Embryonic facial prominence (tissue), 1 donor: ENCODE data around the gene SRRM2.
A peak's percentile ranks its signal among the peaks of the same experiment; 100 is the strongest.

Source experiments
- DNase-seq: peaks from one replicate; pipeline ENCODE4 v3.0.0-alpha.2; 2016; ENCODE audit errors: extremely low spot score

SRRM2 gene

GRCh38 chr16:2777231-2777902, 24.9 kb downstream of the SRRM2 start, which contains the start of gene ELOB:
TSS of gene ELOB (minus strand) at chr16:2777280. CDS start at chr16:2777239, 41 bp downstream.
- DNase-seq: peak; percentile 81

DNA sequence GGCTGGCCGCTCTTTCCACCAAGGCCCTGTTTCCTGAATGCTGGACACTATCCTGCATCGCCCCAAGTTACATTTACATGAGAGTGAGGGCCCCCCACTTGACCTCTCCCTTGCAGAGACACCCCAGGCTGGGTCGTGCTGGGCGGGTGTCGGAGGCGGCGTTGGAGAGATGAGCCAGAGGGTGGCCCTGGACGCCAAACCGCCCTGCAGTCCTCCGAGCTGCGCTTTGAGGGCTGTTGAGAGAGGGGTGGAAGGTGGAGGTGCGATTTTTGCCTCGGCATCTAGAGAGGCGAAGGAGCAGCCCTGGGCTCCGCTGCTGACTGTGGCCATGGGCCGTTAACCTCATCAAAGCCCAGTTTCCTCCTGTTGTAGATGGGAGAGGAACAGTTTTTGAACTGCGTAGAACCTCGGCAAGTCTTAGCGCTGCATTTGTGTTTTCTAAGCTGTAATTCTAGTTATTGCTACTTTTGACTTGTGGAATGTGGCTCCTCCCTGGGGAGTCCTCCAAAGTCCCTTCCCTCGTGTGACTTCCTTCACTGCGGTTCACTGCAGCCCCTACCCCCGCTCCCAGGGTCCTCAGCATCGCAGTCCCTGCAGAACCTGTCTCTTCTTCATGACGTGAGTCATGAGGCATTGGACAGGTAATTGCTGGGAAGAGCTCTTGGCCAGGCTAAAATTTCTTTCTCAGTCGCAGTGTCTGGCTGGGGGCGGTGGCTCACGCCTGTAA, 25.6 kb downstream of the SRRM2 start:
- DNase-seq: no peak

DNA sequence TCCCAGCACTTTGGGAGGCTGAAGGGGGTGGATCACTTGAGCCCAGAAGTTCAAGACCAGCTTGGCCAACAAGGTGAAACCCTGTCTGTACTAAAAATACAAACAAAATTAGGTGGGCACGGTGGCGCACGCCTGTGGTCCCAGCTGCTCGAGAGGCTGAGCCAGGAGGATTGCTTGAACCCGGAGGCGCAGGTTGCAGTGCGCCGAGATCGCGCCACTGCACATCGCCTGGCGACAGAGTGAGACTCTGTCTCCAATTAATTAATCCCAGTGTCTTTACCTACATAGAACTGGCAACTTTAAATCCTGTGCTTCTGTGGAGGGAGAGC, 26.2 kb downstream of the SRRM2 start:
- DNase-seq: no peak

DNA sequence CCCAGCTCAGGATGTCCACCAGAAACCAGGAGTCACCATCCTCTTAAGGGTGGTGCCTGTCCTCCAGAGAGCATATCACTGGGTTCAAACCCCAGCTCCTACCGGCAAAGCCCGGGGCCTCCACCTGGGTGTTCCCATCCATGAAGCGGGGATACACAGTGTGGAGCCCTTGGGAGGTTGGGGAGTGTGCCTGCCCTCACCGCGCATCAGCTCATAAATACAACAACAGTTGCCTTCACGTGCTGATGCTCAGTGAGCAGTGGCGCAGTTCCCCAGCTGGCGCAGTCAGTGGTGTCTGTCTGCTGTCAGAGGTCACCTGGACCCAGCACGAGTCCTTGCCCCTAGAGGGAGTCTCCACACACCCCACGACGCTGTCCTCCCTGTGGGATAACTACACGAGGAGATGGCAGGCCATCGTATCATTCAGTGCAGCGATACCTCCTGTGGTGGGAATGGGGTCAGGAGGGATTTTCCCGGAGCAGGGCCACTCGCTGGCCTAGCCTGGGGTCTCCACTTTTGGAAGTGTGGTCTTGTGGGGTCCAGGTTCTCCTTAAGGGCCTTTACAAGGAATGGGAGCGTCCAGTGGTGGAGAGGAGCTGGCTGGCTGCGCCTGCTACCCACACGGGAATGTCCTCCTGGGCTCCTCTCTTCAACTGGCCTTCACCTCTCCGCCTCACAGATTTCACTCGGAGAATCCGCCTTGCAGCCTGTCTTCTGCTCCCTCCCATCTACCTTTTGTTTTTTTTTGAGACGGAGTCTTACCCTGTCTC, 26.9 kb downstream of the SRRM2 start:
- no peak for DNase-seq

DNA sequence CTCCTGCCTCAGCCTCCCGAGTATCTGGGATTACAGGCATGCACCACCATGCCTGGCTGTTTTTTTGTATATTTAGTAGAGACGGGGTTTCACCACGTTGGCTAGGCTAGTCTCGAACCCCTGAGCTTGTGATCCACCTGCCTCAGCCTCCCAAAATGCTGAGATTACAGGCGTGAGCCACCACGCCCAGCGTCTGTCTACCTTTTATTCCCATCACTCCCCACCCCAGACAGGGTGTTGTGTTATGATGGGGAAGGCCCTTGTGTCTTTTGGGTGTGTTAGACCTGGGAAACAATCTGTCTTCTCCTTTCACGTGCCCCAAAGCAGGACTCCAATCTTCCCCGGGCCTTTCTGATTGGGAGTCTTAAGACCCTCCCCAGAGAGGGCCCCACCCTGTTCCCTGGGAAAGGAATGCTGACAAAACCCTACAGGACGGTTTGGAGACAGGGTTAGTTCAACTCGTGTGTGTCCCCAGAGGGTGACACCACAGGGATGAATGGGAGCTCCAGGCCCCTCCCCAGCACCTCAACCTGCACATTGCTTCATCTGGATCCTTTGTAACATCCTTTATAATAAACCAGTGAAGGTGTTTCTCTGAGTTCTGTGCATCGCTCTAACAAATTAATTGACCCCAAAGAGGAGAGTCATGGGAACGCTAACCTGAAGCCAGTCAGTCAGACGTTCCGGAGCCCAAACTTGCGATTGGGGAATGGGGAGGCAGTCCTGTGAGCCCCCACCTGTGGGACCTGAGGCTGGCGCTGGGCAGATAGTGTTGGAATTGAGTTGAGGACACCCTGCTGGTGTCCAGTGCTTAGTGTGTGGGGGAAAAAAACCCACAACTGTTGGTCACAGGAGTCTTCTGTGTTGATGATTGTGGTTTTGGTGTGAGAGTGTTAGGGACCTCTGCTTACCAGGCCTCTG, 27.8 kb downstream of the SRRM2 start:
- no peak for DNase-seq

DNA sequence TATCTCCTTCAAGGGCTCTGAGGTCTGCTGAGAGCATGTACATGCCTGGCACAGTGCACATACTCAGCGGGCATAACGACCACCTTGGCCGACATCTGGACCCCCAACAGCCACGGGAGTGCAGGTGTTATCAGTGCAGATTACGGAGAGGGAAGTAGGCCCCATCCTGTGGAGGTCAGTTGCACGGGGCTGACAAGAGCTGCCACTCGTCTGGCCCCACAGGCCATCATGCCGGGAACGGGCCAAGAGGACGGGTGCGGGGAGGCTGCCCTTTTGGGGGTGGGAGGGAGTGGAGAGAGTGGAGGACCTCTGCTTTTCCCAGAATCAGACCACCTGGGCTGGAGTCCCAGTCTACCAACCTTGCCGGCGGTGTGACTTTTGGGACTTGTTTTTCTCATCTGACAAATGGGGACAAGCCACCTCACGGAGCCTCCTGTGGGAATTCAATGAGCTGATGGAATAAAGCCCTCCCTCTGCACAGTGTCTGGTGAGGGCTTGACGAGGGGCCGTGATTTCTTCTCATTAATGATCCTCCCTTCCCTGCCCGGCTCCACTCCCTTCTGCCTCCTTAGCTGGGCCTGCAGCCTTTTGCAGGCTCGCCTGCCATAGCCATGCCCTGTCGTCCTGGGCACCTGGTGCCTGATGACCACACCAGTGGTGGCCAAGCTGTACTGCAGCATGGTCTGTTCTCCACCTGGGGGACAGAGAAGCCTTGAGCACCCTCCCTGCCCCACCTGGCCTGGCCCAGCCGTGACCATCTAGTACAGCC, 30.3 kb downstream of the SRRM2 start:
- no peak for DNase-seq

DNA sequence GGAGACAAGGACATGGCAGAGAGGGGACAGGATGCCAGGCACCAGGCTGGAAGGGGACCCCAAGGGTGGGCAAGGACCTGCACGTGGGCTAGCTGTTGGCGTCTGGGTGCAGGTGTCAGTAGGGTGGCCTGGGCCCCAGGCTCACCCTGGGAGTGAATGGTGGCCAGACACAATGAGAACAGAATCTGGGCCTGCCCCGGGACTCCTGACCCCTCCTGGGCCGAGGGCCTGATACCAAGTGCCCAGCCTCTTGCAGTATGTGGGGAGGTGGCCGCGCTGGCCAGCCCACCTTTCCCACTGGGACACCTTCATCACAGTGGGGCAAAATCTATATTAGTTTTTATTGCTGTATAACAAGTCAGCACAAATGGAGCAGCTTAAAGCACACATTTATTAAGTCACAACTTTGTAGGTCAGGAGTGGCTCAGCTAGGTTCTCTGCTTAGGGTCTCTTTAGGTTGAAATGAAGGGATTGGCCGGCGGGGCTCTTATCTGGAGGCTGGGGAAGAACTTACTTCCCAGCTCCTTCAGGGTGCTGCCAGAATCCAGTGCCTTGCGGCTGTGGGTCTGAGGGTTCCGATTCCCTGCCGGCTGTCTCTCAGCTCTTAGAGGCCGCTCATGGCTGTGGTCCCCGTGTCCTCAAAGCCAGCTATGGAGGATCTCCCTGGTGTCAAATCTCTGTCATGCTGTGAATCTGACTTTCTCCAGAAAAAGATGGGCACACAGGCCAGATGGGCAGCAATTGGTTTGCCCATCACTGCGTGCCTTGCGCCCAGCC, 31.3 kb downstream of the SRRM2 start:
- DNase-seq: no peak

- DNase-seq: no peak
These were observed 32.1 kb downstream of the SRRM2 start for GRCh38 chr16:2784358-2785100.

GRCh38 chr16:2785101-2785991, 32.9 kb downstream of the SRRM2 start:
- DNase-seq: no peak

DNA sequence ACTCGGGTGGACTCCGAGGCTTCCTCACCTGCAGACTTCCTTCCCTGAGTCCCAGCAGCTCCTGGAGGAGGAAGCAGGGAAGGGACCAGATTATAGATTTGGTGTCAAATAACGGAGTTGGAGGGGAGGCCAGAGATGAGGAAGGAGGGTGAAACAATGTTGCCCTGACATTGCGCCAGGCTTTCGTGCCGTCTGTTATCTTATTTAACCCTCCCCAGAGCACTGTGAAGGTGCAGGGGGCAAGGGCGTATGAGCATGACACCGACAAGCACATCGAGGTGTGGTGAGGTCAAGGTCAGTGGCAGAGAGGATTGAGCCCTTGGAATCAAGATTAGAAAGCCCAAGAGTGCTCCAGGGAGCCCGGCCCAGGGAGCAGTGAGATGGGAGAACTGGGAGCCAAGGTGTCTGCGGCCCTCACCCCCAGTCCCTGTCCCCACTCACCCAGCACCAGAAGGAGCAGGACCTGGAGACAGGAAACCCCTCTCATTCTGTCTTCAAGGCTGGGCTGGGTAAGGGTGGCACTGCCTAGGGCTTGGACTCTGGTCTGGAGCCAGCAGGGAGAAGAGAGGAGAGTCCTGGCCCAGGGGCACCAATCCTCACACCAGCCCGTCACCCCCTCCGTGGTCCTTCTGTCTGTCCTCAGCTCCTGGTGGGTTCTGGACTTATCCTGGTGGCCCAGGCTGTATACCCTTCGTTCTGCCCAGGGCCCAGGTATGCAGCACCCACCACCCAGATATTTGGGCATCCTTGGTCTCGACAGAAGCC, 33.8 kb downstream of the SRRM2 start:
- no peak for DNase-seq

DNA sequence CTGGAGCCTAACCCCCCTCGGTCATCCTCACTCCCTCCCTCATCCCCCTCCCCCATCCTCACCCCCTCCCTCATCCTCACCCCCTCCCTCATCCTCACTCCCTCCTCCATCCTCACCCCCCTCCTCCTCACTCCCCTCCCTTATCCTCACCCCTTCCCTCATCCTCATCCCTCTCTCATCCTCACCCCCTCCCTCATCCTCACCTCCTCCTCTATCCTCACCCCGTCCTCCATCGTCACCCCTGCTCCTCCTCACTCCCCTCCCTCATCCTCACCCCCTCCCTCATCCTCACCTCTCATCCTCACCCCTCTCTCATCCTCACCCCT, 34.4 kb downstream of the SRRM2 start:
- DNase-seq: no peak

DNA sequence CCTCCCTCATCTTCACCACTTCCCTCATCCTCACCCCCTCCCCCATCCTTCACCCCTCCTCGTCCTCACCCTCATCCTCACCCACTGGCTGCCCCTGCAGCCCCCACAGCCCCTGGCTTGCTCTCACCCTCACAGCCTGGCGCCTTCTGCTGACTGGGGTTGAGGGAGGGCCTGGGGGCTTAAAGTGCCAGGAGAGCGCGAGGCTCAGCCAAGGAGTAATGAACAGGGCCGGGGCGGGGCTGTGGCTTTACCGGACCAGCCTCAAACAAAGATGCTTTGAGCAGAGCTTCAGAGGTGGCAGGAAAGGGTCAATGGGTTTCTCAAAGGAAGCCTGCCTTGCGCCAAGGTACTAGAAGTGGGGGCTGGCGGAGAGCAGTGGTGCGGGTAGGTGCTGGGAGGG, 35.0 kb downstream of the SRRM2 start, which contains the start of gene PRSS33:
Gene PRSS33, minus strand, starts transcription at position 155 of the 400 bp plus-strand sequence. CDS start 1,013 bp downstream, outside the sequence.
- DNase-seq: no peak

- no peak for DNase-seq
These were observed 35.5 kb downstream of the SRRM2 start for GRCh38 chr16:2787961-2788360.

- no peak for DNase-seq
These were observed 38.2 kb downstream of the SRRM2 start for GRCh38 chr16:2790631-2791030.

GRCh38 chr16:2791174-2791573, 38.7 kb downstream of the SRRM2 start:
- no peak for DNase-seq

GRCh38 chr16:2792940-2793339, 40.5 kb downstream of the SRRM2 start:
- DNase-seq: no peak

GRCh38 chr16:2795395-2796143, 43.1 kb downstream of the SRRM2 start:
- DNase-seq: no peak
